ENCODE data around the gene GADD45G.

GADD45G gene

GRCh38 chr9:89654025-89654662 is 49.3 kb downstream of the GADD45G start:
- DNase-seq (ENCODE audit: low spot score), result no peak

- no peak for DNase-seq (ENCODE audit: low spot score)
These were observed 50.5 kb downstream of the GADD45G start for GRCh38 chr9:89655056-89655989.
